ENCODE measurements around the gene BHLHE23. TPM values are rescaled to one million over a fixed set of nuclear protein-coding genes. Genes with fewer than 3 reads are reported as not detected.
"Not testable (repeated sequence)": the region's sequence is repeated elsewhere in the genome, so short reads cannot be mapped to it uniquely, and the experiment has no call there.

Gene BHLHE23
- total RNA-seq, 1 donor from 2014 or later, result 23.9 TPM

GRCh38 chr20:62962891-62963613, 43.7 kb downstream of the BHLHE23 start:
- no peak for DNase-seq
- TF ChIP-seq, protein P1, sequence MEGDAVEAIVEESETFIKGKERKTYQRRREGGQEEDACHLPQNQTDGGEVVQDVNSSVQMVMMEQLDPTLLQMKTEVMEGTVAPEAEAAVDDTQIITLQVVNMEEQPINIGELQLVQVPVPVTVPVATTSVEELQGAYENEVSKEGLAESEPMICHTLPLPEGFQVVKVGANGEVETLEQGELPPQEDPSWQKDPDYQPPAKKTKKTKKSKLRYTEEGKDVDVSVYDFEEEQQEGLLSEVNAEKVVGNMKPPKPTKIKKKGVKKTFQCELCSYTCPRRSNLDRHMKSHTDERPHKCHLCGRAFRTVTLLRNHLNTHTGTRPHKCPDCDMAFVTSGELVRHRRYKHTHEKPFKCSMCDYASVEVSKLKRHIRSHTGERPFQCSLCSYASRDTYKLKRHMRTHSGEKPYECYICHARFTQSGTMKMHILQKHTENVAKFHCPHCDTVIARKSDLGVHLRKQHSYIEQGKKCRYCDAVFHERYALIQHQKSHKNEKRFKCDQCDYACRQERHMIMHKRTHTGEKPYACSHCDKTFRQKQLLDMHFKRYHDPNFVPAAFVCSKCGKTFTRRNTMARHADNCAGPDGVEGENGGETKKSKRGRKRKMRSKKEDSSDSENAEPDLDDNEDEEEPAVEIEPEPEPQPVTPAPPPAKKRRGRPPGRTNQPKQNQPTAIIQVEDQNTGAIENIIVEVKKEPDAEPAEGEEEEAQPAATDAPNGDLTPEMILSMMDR (IDR thresholded peaks at IDR 0.05; ENCODE audit: partially characterized antibody, unreplicated experiment), result no peak
- H3K27me3 Mint-ChIP-seq (ENCODE audit: unreplicated experiment), result peaks cover 3% of the 10 kb centered on the region
- H3K27ac Mint-ChIP-seq (ENCODE audit: unreplicated experiment), result no peak overlapping the region
- H3K9me3 Mint-ChIP-seq (ENCODE audit: unreplicated experiment), result peaks cover 2% of the 10 kb centered on the region
- peaks cover 3% of the 10 kb centered on the region for H3K4me1 Mint-ChIP-seq (ENCODE audit: low read depth, unreplicated experiment)
- no peaks in the 10 kb centered on the region for H3K36me3 Mint-ChIP-seq (ENCODE audit: unreplicated experiment)
- no peak overlapping the region for H3K4me3 Mint-ChIP-seq (ENCODE audit: unreplicated experiment)

DNA sequence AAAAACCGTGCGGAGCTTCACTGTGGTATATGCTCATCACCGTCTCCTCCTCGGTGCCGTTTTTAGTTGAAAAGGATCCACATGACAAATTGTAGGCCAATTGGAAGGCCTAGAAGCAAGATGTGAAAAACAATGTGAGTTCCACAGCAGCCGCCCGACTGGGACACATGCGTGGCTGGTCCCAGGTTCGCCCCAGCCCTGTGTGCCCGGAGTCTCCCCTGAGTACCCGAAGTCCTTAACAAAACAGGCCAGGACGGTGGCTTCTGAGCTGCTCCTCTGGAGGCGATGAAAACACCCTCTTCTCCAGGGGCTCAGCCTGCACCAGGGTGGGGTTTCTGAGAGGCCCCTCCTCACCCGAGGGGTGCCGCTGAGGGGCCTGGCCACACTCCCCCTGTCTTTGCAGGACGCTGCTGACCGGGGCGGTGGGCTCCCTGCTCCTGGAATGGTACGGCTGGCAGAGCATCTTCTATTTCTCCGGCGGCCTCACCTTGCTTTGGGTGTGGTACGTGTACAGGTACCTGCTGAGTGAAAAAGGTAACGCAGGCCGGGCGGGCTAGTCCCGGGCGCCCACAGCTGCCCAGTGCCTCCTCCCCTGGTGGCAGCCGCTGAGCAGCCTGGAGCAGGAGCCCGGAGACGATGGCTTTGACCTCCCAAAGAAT, 44.4 kb downstream of the BHLHE23 start:
- Mint-ChIP-seq H3K27ac (ENCODE audit: unreplicated experiment) (no peak overlapping the region), H3K36me3 (ENCODE audit: unreplicated experiment) (no peaks in the 10 kb centered on the region), H3K9me3 (ENCODE audit: unreplicated experiment) (peaks cover 2% of the 10 kb centered on the region), H3K27me3 (ENCODE audit: unreplicated experiment) (peaks cover 3% of the 10 kb centered on the region), H3K4me1 (ENCODE audit: low read depth, unreplicated experiment) (peaks cover 3% of the 10 kb centered on the region), H3K4me3 (ENCODE audit: unreplicated experiment) (no peak overlapping the region)
- DNase-seq, result no peak
- TF ChIP-seq, protein P1 (IDR thresholded peaks at IDR 0.05; ENCODE audit: partially characterized antibody, unreplicated experiment), result no peak

- Mint-ChIP-seq H3K4me3 (ENCODE audit: unreplicated experiment) (no peak overlapping the region), H3K27ac (ENCODE audit: unreplicated experiment) (peak overlapping the region; percentile 66), H3K36me3 (ENCODE audit: unreplicated experiment) (no peaks in the 10 kb centered on the region), H3K27me3 (ENCODE audit: unreplicated experiment) (peaks cover 3% of the 10 kb centered on the region), H3K4me1 (ENCODE audit: low read depth, unreplicated experiment) (peaks cover 3% of the 10 kb centered on the region), H3K9me3 (ENCODE audit: unreplicated experiment) (peaks cover 2% of the 10 kb centered on the region)
- TF ChIP-seq, protein P1 (IDR thresholded peaks at IDR 0.05; ENCODE audit: partially characterized antibody, unreplicated experiment), result no peak
- no peak for DNase-seq
These were observed 45.0 kb downstream of the BHLHE23 start for GRCh38 chr20:62961799-62962198.

- H3K36me3 Mint-ChIP-seq (ENCODE audit: unreplicated experiment), result no peaks in the 10 kb centered on the region
- DNase-seq, result peak; percentile 81
- no peak overlapping the region for H3K4me3 Mint-ChIP-seq (ENCODE audit: unreplicated experiment)
- H3K27ac Mint-ChIP-seq (ENCODE audit: unreplicated experiment), result peak overlapping the region; percentile 66
- peaks cover 3% of the 10 kb centered on the region for H3K4me1 Mint-ChIP-seq (ENCODE audit: low read depth, unreplicated experiment)
- peaks cover 2% of the 10 kb centered on the region for H3K9me3 Mint-ChIP-seq (ENCODE audit: unreplicated experiment)
- peaks cover 3% of the 10 kb centered on the region for H3K27me3 Mint-ChIP-seq (ENCODE audit: unreplicated experiment)
- TF ChIP-seq, protein P1 (IDR thresholded peaks at IDR 0.05; ENCODE audit: partially characterized antibody, unreplicated experiment), result no peak
These were observed 45.4 kb downstream of the BHLHE23 start for GRCh38 chr20:62961310-62961783.

- H3K4me1 Mint-ChIP-seq (ENCODE audit: low read depth, unreplicated experiment); H3K36me3 Mint-ChIP-seq (ENCODE audit: unreplicated experiment); H3K27me3 Mint-ChIP-seq (ENCODE audit: unreplicated experiment); H3K9me3 Mint-ChIP-seq (ENCODE audit: unreplicated experiment): not testable (repeated sequence)
- Mint-ChIP-seq H3K4me3 (ENCODE audit: unreplicated experiment) (peak overlapping the region; percentile 42), H3K27ac (ENCODE audit: unreplicated experiment) (peak overlapping the region; percentile 78)
- DNase-seq, result peak; percentile 79
These were observed 46.1 kb downstream of the BHLHE23 start for GRCh38 chr20:62960446-62961309.

All from glutamatergic neuron (in vitro differentiated cells).